ELR (cell line): ENCODE measurements around the gene COL19A1.

Source experiments
- DNase-seq: peaks from one replicate; pipeline ENCODE4 v3.0.0-alpha.2; 2015; ENCODE audit warnings: low read depth

The COL19A1 gene

DNA sequence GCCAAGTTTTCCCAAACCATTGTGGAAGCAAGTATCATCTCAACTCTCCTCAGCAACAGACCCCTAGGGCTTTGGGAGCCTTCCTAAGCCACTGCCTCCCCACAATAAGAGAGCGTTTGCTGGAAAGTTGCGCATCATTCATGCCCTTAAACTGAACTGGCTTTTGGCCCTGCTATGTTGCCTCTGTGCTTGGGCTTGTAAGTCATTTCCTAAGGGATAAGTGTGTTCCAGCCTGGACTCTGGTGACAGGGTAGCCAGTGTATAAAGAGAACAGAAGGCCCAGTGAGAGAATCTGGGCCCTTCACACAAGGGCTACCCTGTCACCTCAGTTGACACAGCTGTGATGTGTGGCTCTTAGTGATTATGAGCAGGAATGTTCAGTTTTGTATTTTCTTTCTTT lies 358.7 kb downstream of the COL19A1 start:
- DNase-seq = no peak

DNA sequence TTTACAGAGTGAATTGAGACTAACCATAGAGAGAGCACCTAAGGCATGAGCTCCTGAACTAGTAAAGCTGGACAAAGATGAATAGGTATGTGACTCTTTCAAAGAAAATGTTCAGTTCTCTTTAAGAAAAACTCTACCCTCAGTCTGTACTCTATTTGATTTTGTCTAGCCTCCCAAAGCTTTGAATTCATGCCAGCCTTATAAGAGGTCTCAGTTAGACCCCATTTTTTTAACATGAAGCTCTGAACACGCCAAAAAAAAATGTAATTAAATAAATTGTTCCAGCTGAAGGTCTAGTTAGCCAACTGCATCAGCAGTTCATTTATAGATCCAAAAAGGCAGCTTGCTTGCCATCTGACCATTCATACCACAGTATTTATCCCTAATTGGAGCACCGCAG lies 365.0 kb downstream of the COL19A1 start:
- no peak for DNase-seq

DNA sequence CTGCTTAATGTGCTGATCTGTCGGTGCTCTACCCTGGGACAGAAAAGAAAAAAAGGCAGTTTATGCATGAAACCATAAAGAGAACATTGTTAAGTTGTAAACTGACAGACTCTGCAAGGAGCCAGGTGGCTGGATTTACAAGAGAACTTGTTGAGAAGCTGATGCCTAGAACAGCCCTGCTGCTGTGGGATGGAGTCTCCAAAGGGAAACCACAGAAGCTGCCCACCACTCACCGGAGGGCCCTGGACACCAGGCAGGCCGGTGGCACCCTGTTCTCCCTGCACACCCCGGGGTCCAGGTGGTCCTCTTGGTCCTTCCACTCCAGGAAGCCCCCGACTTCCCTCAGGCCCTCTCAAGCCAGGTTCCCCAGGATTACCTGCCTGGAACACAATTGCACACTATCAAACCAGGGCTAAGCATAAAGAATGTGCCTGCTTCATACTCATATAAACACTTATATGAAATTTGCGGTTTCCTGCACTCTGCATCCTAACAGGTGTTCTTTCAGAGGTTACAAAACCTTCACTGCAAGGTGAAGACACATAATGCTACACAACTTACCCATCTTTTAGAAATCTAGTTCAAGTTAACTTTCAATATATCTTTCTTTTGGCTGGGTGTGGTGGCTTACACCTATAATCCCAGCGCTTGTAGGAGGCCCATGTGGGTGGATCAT lies 368.3 kb downstream of the COL19A1 start:
- no peak for DNase-seq

DNA sequence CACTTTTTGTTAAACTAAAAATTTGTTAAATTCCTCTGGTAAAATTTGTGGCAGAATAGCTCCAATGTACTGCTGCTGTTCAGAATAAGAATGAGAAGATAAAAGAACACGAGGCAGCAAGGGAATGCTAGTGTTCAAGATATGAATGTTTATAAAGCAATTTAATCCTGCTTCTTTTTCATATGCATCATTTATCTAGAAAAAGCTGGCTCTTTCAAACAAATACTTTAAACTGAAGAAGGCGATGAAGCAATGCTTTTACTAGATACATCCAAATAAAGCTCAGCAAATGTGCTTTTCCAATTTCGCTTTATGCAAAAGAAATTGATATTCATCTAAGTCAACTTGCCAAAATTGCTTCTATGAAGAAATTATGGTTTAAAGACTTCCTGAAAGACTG lies 370.0 kb downstream of the COL19A1 start:
- DNase-seq = no peak

DNA sequence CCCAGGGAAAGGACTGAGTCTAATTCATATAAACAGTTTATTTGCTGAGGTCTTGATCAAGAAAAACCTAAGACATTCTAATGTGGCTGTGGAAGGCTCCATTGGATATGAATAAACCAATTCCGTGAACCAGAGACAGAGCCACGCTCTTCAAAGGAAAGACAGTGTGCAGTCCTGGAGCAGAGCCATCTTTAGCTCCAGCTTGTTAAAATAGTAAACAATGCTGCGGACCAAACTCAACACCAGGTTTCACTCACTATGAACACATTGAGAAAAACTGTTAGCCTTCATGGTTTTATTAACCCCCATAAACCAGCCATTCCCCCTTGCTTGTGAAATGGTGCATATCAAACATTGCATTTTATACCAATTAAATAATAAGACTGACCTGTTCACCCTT lies 374.7 kb downstream of the COL19A1 start:
- DNase-seq = no peak

DNA sequence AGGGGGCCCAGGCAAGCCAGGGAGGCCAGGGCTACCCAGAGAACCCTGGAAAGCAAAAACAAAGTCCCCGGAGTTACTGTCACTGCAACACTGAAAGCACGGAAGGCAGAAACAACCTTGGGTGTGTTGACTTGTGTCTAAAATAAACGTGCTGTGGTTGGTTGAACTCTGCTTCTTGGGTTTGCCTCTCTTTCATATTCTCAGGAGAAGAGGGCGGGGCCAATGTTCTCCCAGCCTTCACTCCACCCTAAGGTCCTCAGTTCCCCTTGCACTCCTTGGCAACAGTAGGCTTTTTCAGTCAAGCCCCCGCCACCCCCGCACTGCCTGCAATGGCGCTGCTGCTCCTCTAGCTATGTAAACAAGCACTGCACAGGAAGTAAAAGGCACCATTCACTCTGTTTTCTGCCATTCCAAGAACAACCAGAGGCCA lies 375.6 kb downstream of the COL19A1 start:
- DNase-seq = no peak

DNA sequence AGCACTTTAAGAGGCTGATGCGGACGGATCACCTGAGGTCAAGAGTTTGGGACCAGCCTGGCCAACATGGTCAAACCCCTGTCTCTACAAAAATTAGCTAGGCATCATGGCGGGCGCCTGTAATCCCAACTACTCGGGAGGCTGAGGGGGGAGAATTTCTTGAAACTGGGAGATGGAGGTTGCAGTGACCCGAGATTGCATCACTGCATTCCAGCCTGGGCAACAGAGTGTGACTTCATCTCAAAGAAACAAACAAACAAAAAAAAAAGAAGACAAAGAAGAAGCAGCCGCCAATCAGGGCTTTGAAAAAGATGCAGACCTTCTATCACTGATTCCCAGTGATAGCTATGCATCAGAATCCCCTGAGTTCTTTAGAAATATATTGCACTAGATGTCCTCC lies 379.8 kb downstream of the COL19A1 start:
- DNase-seq = no peak

DNA sequence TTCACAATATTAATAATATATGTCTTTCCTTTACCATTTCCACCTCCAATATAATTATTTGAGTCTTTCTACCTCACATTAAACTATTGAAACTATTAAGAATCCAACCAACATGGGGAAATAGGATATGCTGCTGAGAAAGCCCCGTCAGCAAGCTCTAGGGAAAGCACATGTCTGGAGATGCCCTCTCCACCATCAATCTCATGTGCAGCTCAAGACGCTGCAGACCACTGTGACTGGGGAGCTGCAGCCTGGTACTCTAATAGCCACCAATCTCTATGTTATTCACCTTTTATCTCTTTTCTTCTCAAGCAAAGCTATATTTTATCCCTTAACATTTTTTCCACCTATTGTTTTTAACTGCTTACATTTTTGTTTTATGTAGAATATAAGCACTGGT lies 386.2 kb downstream of the COL19A1 start:
- DNase-seq = no peak

DNA sequence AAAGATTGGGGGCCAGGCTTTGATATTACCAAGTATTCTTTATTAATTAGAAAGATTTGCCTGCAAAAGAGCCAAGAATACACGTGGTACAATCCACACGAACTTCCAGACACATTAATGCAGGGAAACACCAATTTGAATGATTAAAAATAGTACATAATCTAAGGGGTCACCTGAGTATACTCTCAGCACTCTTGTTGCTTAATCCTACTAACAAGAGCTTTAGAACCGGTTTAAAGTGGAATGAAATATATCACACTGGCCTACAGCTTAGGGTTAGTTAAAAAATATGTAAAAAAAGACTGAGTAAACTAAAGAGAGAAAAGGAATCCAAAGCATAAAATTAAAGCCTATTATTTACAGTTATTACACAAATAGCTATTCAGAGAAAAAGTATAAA lies 387.6 kb downstream of the COL19A1 start:
- DNase-seq = no peak

DNA sequence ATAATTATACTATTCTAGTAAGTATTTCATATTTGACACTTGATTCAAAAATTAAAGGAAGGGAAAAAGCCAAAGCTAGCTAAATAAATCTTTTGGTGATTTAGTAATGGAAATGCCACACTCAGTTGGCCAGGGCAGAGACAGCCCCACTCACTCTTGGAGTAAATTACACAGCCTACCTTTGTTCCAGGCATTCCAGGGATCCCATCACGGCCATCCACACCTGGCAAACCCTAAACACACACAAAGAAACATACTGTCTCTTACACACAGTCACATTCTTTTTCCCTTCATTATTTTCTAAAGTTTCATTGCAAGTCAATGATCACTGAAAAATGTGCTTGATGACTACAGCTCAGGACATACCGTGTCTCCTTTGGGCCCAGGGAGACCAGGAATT lies 388.4 kb downstream of the COL19A1 start:
- no peak for DNase-seq

DNA sequence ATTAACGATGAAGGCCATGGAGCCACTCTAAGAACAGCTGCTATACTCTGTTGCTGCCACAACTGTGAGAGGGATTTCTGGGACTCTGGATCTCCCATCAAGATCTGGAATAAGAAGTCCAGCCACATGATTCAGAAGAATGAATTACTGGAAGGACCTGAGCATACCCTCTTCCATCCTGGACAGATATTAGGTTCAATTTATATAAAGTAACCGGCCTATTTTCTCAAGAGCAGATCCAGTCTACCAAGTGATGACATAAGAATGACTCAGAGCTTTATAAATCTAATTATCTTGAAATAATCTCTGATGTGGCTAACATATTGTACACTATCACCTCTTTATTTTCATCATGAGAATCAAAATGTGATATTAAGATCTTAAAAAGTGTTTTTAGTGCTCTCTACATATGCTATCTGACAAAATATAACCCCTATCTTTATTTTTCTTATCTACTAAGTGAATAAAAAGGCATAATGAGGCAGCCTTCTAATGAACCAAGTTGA lies 391.5 kb downstream of the COL19A1 start:
- no peak for DNase-seq

DNA sequence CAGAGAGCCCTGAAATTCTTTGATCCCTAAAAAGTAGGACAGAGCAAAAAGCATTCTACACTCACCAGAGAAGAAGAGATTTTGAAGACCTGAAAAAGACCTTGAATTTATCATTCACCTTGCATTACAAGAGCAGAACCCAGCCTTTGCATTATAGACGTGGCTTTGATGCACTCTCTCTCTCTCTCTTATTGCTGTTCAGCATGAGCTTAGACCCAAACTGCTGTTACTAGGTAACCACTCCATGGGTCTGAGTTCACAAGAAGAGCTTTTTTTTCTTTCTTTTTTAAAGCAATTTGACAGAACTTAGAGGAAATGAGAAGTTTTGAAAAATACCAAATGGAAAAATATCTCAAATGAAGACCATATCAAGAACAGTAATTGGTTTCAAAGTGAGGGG lies 392.1 kb downstream of the COL19A1 start:
- no peak for DNase-seq
